HG02798 (cell line): ENCODE data around the gene CDH2.
"Not testable (repeated sequence)": the region's sequence is repeated elsewhere in the genome, so short reads cannot be mapped to it uniquely, and the experiment has no call there.

Source experiments
- ATAC-seq: cut with Tn5 transposase; IDR thresholded peaks from one replicate; pipeline ENCODE4 v1.9.1; 2021; ENCODE audit warnings: mild to moderate bottlenecking; ENCODE audit not compliant: unreplicated experiment, poor library complexity

The CDH2 gene

DNA sequence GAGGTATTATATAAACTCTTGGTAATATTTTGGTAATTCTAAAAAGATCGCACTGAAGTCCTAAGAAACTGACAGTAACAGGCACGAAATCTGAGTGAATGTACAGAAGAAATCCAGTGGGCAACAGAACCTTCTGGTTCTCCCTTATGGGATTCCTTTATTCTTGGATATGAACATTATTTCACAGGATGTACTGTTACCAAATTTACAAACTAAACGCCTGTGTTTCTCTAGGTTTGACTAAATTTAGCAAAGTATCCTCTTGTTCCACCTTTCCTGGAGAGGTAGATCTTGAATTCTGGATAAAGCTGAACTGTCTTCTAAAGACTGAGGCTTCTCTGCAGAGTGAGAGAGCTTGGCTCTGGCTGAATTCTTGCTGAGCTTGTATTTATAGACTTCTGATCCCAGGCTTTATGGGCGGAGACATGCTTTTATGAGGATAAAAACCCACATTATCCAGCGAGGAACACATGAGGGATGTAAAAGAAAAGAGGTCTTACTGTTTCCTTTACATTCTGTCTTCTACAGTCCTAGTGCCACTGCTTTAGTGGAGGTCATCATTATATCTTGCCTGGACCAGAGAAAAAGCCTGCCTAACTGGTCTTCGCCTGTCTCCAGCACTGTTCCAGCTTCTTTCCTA, 220.8 kb downstream of the CDH2 start:
- no peak for ATAC-seq

- no peak for ATAC-seq
Measured at GRCh38 chr18:27954226-27954625, 222.7 kb downstream of the CDH2 start.

GRCh38 chr18:27952741-27953140, 224.2 kb downstream of the CDH2 start:
- ATAC-seq, result no peak

- ATAC-seq, result no peak
Measured at GRCh38 chr18:27950648-27951228, 226.2 kb downstream of the CDH2 start.

GRCh38 chr18:27948986-27949385, 227.9 kb downstream of the CDH2 start:
- no peak for ATAC-seq

GRCh38 chr18:27942706-27943105, 234.2 kb downstream of the CDH2 start:
- no peak for ATAC-seq

DNA sequence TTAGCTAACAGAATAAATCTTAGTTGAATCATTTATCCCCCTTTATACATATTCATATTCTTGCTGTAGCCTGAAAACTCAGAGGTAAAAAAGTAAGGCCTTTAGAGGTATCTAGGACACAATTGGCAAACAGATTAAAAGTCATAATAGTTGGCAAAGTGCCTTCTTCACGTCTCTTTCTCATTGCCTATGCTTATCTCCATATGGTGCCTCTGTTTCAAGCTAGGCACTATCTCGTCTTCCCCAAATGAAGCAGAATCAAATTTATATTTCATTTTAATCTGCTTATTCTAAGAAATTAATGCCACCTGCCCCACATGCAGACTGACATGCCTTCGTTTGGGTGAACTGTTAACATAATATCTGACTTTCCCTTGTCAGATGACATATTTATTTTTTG, 245.4 kb downstream of the CDH2 start:
- ATAC-seq, result no peak

- ATAC-seq, result no peak
Measured at GRCh38 chr18:27922780-27923179, 254.2 kb downstream of the CDH2 start.

DNA sequence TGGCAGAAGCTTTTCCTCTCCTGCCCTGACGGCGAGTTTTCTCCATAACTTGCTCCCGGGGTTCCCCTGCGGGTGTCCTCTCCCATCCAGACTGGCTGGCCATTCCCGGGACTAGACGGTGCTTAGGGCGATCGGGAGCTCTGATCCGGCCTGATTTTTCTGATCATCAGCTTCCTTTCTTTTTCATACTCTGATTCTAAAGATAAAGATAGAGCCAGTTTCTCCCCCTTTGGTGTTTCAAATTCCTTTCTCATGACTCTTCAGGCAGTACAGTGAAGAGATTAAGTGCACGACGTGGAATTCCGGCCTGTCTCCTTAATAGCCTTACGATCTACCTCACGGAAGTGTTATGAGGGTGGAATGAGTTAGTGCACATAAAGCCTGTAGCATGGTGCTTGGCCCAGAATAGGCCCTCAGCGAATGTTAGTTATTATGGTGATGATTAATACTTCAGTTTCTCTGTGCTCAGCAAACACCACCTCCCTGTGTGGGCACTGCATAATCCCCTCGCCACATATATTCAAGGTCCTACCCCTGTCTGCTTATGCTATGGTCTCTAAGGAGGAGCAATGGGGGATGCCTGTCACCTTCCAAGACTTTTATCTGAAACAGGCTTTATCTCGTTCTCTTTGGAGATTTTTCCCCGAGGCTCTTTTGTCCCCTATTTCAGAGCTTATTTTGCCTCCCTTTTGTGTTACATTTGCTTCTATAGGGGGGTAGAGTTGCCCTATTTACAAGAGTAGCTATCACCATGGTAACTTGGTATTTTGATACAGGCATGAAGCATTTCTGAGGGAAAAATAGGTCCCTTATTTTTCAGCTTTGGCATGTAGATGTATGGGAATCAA, 254.8 kb downstream of the CDH2 start:
- no peak for ATAC-seq

DNA sequence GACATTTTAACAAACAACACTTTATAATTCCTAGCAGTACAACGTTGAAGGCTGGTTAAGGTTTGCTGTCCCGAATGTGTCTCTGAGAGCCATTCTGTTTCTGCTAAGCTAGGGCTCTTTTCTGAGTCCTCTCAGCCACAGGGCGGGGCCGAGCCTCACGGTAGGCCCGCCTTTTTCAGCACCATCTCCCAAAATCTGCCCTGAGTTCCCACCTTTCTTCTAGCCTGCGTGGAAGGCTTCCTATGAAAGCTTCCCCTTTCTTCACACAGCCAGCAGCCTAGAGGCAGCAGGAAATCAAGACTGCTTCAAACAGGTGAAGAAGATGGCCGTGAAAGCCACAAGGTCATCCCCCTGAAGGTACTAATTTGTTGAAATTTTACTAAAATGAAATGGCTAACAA, 255.5 kb downstream of the CDH2 start:
- ATAC-seq, result no peak

- ATAC-seq, result no peak
Measured at GRCh38 chr18:27920836-27921235, 256.1 kb downstream of the CDH2 start.

DNA sequence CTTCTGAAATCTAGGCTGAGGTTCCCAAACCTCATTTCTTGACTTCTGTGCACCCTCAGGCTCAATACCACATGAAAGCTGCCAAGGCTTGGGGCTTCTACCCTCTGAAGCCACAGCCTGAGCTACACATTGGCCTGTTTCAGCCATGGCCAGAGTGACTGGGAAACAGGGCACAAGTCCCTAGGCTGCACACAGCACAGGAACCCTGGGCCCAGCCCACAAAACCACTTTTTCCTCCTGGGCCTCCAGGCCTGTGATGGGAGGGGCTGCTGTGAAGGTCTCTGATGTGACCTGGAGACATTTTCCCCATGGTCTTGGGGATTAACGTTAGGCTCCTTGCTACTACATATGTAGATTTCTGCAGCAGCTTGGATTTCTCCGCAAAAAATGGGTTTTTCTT, 270.7 kb downstream of the CDH2 start:
- not testable (repeated sequence) for ATAC-seq

- no peak for ATAC-seq
Measured at GRCh38 chr18:27903906-27904305, 273.0 kb downstream of the CDH2 start.

- ATAC-seq, result no peak
Measured at GRCh38 chr18:27901424-27902226, 275.3 kb downstream of the CDH2 start.
